Epidermal melanocyte (primary cell): ENCODE results near the gene PLXND1.
"Not testable (repeated sequence)": the region's sequence is repeated elsewhere in the genome, so short reads cannot be mapped to it uniquely, and the experiment has no call there.

Experiments
- DNase-seq: peaks from one replicate; pipeline ENCODE4 v3.0.0; 2011; ENCODE audit warnings: low spot score; ENCODE audit not compliant: insufficient read length

PLXND1 gene

DNA sequence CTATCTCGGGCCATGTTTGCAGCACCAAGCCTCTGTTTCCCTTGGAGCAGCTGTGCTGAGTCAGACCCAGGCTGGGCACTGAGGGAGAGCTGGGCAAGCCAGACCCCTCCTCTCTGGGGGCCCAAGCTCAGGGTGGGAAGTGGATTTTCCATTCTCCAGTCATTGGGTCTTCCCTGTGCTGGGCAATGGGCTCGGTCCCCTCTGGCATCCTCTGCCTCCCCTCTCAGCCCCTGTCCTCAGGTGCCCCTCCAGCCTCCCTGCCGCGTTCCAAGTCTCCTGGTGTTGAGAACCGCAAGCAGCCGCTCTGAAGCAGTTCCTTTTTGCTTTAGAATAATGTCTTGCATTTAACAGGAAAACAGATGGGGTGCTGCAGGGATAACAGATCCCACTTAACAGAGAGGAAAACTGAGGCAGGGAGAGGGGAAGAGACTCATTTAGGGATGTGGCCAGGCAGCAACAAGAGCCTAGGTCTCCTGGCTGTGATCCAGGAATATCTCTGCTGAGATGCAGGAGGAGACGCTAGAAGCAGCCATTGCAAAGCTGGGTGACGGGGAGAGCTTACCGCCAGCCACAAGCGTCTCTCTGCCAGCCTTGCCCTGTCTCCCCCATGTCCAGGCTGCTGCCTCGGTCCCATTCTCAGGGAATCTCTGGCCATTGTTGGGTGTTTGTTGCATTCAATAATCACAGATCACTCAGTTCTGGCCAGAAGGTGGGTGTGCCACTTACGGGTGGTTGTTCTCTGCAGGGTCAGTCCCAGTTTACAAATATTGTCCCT is 76.9 kb downstream of the PLXND1 start:
- no peak for DNase-seq

DNA sequence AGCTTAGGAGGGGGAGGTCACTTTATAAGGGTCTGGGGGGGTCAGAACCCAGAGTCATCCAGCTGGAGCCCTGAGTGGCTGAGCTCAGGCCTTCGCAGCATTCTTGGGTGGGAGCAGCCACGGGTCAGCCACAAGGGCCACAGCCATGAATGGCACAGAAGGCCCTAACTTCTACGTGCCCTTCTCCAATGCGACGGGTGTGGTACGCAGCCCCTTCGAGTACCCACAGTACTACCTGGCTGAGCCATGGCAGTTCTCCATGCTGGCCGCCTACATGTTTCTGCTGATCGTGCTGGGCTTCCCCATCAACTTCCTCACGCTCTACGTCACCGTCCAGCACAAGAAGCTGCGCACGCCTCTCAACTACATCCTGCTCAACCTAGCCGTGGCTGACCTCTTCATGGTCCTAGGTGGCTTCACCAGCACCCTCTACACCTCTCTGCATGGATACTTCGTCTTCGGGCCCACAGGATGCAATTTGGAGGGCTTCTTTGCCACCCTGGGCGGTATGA is 77.8 kb downstream of the PLXND1 start, which contains the start of gene RHO:
Gene RHO, plus strand, starts transcription at position 51 of the 512 bp plus-strand sequence. Its CDS starts 95 bp downstream, at position 146.
- DNase-seq: no peak

DNA sequence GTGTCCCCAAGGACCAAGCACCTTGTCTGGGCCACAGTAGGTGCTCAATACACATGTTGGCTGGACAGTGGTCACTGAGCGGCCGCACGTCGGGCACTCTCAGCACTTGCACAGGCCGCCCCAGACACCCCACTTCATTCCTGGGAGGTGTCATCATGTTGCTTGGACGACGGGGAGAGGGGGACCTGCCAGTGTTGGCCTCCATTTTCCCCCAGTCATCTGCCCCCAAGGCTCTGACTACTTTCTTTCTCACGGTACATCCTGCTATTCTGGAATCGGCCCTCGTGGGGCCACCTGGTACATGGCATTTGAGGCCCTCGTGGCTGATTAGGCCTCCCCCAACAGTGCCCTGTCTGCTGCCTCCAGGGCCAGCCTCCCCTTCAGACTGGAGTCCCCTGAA is 79.2 kb downstream of the PLXND1 start:
- DNase-seq: no peak

DNA sequence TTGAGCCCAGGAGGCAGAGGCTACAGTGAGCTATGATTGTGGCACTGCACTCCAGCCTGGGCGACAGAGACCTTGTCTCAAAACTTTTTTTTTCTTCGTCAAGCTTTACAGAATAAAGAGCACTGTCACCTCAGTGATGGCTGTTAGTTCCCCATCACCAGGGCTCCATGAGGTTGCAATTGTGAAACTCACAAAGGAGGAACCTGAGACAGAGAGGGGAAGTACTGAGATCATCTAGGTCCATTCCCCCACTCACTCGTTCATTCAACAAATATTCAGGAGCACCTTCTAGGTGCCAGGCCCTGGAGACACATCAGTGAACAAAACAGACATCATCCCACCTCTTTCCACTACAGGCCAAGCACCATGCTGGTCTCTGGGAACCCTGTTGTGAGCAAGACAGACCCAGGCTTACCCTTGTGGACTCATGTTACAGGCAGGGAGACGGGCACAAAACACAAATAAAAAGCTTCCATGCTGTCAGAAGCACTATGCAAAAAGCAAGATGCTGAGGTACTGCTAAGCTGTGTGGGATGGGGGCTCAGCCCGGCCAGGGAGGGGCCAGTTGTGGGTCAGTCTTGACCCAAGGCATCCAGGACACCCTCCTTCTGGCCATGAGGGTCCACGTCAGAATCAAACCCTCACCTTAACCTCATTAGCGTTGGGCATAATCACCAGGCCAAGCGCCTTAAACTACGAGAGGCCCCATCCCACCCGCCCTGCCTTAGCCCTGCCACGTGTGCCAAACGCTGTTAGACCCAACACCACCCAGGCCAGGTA is 80.2 kb downstream of the PLXND1 start:
- DNase-seq: no peak

DNA sequence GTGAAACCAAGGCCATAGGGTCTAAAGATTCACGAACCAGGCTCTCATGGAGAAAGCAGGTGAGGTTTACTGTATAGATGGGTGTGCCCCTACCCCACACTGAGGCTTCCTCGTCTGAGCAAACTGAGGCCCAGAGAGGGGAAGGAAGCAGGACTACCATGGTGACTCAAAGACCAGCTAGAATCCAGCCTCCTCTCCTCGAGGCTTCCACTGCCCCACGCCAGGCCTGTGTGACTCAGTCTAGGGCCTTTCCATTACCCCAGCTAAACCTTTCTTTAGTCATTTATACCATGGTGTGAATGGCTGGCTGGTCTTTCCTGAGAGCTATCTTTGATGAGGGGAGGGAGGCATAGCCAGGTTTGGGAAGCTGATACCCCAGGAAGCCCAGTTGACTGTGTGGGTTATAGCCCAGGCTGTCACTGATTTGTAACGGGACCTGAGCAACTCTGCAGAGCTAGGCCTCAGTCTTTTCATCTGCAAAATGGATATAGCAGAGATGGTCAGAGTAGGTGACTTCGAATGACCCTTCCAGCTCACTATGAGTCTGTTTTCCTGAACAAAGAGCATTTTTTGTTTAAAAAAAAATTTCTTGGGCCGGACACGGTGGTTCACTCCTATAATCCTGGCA is 81.0 kb downstream of the PLXND1 start:
- no peak for DNase-seq

DNA sequence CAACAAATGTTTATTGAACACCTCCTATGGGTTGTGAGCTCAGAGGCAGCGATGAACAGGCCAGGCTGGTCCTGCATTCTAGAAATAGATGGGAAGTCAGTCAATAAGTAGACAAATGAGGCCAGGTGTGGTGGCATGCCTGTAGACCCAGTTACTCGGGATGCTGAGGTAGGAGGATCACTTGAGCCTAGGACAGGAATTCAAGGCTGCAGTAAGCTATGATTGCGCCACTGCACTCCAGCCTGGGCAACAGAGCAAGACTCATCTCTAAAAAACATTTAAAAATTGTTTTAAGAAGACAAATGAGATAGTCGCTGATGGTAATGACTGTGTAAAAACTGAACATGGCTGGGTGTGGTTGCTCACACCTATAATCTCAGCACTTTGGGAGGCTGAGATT is 82.4 kb downstream of the PLXND1 start:
- no peak for DNase-seq

DNA sequence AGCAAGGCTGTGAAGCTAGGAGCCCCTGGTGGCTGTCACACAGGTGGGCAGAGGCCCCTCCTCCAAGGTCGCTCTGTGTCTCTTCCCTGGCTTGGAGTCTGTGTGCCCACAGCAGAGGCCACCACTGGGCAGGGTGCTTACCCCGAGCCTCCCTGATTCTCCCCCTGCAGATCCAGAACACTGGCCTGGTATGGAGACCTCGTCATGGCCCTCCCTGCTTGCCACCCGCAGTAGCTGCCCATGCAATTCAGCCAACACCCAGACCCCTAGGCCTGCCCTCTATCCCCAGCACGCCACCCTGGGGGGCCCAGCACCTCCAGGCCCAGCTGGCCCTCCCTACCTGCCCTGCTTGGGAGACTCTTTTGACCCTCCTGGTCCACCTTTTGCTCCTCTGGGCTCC is 83.5 kb downstream of the PLXND1 start:
- no peak for DNase-seq

DNA sequence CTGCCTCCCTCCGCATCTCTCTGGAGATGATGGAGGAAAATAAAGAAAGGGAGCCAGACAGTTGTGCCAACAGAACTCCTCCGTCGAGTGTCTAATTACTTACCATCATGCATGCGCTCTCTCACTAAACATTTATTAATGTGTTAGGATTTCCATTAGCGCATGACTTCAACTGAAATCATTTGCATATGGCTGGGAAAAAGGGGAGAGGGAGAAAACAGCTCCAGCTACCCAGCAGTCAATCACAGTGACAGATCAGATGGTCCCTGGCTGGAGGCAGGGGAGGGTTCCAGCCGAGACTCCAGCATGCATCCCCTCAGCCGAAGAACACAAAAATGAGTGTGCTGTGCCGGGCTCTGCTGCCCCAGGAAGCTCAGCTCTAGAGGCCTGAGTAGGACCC is 84.9 kb downstream of the PLXND1 start:
- DNase-seq: no peak

DNA sequence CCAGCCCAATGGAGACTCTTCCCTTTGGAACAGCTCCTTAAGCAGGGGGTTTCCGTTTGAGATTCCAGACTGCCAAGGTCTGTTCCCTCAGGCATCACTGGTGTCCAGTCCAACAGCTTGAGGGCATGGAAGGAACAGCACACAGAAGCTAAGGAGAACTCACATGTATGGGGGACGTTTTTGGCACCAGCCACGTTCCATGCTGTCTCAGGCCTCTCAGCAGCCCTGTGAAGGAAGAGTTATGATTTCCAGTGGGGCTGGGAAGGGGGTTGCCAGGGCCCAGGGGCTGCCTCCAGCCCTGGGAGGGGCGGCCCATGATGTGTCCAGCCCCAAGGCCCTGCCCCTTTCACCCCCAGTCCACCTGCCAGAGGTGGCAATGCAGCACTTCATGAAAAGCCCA is 85.5 kb downstream of the PLXND1 start:
- no peak for DNase-seq

DNA sequence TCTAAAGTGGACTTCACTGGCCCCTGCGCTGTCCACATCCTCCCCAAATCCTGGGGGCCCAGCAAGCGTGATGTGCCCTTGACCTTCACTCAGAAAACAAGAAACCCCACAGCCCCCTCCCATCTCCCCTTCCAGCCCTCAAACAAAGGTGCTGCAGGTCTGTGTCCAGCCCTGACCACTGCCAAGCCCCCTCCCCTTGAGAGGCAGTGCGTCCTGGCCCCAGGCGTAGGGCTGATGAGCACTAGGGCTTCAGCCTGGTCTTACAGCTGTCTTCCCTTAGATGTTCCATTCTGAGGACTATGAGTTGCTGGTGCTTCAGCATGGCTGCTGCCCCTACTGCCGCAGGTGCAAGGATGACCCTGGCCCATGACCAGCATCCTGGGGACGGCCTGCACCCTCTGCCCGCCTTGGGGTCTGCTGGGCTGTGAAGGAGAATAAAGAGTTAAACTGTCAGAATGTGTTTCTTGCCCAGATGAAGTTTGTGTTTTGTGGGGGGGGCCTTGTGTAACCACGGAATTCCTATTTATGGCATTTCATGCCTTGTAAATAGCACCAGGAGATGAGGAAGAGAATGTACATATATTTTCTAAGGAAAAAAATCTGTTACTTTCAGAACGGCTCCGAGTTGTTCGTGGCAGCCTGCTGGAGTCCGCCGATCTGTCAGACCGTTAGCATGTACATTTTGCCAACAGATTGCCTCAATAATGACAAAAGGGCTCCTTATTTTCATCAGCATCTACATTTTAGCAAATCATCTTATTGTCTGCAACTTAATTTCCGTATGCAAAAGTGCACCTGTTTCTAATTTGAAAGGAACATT is 86.4 kb downstream of the PLXND1 start:
- no peak for DNase-seq

DNA sequence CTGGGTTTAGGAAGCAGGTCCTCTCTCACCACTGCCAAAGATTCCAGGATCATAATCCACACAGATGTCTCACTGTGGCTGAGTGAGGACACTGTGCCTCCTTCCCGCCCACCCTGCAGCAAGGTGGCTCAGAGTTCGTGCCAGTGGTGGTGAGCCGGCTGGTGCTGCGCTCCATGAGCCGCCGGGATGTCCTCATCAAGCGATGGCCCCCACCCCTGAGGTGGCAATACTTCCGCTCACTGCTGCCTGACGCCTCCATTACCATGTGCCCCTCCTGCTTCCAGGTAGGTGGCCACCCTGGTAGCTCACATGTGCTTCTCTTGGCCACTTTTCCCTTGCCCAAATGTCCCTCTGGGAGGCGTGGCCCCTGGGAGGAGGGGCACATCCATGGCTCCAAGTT is 87.0 kb downstream of the PLXND1 start:
- no peak for DNase-seq

DNA sequence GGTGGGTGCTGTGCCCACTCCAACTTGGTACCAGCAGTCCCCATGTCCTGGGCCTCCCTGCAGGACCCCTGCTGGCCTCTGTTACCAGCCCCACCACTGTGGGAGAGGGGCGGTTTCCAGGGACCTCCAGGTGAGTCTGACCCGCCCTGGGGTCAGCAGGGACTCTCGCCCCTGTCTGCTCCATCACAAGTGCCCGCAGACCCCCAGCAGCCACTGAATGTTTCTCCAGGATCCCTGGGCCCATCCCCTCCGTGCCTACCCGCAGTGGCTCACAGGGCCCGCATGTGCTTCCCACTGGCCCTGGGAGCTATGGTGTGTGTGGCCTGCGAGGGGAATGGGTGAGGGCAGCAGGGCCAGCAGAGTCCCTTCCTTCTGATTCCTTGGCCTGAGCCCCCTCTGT is 87.9 kb downstream of the PLXND1 start:
- no peak for DNase-seq

DNA sequence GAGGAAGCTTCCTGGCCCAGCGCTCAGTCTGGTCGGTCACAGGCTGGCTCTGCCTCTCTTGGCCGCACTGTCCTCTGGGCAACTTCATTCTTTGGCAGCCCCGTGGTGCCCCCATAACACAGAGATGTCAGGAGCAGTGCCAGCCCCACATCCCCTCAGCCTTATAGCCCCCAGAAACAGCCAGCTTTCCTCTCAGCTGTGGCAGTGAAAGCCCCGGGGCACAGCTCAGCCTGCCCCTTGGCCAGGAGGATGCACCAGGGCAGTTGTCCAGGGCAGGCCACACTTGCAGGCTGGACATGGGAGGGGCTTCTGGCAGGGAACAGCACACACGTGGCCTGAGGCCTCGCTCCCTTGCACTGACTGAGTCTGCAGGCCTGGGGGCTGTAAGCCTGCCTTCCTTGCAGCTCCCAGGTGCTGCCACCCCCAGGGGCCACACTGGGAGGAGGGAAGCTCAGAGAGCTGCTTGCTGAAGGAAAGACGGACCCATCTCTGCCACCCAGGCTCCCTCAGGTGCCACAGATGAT is 88.4 kb downstream of the PLXND1 start:
- DNase-seq: no peak

DNA sequence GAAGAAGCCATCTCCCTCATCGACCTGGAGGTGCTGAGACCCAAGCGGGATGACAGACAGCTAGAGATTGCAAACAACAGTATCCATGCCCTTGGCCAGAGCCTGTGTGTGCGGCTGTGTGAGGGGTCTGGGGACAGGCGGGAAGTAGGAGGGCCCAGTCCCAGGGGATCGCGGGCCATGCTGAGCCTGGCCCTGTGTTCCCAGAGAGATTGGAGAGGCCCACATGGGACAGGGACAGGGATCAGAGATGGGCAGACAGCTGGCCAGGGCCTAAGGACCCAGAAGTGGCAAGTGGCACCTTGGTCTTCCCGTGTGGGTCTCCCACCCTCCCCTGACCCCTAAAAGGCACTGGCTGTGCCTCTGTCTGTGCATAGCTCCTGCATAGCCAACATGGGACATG is 89.0 kb downstream of the PLXND1 start:
- no peak for DNase-seq

DNA sequence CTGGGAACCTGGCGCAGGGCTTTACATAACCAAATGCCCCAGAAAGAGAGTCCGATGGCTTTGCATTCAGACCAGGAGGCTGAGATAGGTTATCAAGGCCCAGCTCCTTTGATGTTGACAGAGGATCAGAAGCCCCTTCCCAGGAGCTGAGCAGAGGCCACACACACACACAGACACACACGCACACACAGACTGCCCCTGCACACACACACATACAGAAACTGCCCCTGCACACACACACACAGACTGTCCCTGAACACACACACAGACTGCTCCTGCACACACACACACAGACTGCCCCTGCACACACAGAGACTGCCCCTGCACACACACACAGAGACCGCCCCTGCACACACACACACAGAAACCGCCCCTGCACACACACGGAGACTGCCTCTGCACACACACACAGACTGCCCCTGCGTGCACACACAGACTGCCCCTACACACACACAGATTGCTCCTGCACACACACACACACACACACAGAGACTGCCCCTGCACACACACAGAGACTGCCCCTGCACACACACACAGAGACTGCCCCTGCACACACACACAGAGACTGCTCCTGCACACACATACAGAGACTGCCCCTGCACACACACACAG is 90.5 kb downstream of the PLXND1 start:
- not testable (repeated sequence) for DNase-seq

DNA sequence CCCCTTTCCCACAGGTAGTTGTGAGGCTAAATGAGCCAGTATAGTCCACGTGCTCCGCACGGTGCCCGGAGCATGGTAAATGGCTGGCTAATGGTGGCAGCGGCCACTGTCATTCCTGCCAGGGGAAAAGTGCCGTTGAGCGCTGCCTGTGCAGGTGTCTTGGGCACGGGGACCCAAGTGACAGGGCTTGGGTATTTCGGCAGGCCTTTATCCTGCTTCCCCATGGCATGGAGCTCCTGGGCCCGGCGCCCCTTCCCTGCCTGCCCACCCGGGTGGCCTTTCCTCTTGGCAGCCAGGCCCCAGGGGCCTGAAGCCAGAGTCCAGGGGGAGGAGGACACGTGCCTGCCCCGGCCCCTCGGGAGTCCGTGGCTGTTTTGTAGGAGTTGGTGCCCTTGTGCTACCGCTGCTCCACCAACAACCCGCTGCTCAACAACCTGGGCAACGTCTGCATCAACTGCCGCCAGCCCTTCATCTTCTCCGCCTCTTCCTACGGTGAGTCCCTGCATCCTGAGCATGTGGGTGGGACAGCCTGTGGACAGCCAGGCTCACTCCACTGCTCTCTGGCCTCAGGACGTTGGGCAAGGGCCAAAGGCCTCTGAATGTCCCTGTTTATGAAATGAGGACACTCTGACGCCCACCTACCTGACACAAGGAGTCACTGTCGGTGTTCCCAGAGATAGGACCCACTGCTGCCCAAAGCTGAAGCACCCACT is 91.2 kb downstream of the PLXND1 start:
- not testable (repeated sequence) for DNase-seq

DNA sequence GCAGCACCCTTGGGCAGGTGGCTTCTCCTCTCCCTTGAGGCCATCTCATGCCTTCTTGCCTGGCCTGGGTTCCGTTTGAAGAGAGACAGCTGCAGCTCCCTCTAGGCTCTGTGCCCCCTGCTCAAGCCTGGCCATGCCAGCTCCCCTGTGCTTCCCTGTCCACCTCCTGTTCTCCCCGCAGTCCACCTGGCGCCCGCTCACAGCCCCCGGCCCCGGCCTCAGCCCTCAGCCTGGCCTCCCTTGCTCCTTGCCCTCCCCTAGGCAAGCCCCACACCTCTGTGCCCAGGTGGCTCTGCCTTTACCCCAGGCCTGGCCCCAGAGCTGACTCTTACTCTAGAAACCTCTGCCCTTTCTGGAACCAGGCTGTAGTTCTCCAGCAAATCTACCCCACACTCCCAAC is 91.9 kb downstream of the PLXND1 start:
- no peak for DNase-seq

DNA sequence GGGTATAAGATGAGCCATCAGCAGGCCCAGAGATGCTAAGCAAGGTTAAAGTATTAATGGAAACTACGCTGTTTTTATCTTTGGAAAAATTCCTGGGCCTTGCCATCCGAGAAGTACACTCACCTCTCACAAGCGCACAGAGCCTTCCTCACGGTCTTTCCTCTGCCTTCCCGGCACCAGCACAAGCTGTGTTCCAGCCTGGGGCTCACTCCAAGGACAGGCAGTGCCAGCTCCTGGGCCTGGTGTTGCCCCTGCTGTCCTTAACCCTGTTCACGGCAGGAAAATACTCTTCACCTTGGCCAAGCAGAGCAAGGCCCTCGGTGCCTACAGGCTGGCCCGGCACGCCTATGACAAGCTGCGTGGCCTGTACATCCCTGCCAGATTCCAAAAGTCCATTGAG is 92.4 kb downstream of the PLXND1 start:
- DNase-seq: no peak

DNA sequence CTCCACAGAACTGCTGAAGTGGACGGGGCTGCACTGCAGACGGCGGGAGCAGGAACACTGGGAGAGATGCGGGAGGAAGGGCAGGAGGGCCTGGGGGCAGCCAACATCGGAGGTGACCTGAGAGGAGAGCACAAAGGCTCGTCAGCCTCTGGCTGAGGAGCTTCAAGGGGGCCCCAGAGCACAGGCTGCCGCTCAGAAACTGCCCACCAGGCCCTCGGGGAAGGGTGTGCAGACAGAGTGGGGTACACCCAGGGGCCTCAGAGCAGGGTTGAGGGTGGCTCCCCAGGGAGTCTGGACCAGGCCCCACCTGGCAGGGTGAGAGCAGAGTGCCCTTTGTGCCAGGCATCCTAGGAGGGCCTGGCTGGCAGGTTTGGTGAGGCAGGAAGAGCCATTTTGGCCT is 92.8 kb downstream of the PLXND1 start:
- DNase-seq: no peak

DNA sequence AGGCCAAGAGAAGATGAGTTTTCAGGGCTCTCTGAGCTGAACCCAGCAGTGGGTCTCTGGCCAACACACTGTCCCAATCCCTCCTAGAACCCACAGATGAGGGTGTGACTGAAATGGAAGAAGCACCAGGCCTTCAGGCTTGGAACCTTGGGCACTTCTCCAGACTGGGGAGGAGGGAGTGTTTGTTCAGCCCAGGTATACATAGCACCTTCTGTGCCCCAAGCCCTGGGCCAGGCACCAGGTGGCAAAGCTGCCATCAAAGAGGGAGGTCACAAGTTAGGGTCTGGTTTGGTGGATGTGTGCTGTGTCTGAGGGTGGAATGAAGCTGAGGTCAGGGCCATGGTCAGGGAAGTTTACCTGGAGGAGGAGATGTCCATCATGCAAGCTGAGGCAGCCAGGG is 93.9 kb downstream of the PLXND1 start:
- no peak for DNase-seq
